Ishikawa (cell line): ENCODE measurements around the gene NUCB1.

Experiments
- CEBPB ChIP-seq: IDR thresholded peaks from 2 replicates; pipeline ENCODE4 v1.6.1; 2012
- CREB1 ChIP-seq: IDR thresholded peaks from 2 replicates; pipeline ENCODE4 v1.6.1; 2012; ENCODE audit warnings: low read depth
- EP300 ChIP-seq: IDR thresholded peaks from 2 replicates; pipeline ENCODE4 v1.6.1; 2012; ENCODE audit warnings: borderline replicate concordance
- NFIC ChIP-seq: IDR thresholded peaks from 2 replicates; pipeline ENCODE4 v1.6.1; 2012
- RAD21 ChIP-seq: IDR thresholded peaks from 2 replicates; pipeline ENCODE4 v1.6.1; 2012; ENCODE audit warnings: low read depth
- TAF1 ChIP-seq: IDR thresholded peaks from 2 replicates; pipeline ENCODE4 v1.6.1; 2012; ENCODE audit warnings: low read depth, mild to moderate bottlenecking
- YY1 ChIP-seq: IDR thresholded peaks from 2 replicates; pipeline ENCODE4 v1.6.1; 2012; ENCODE audit warnings: low read depth
- TF ChIP-seq, protein P1 (sequence below): IDR thresholded peaks from 2 replicates; pipeline ENCODE4 v1.6.1; 2012
- TF ChIP-seq, protein P2 (sequence below): IDR thresholded peaks from 2 replicates; pipeline ENCODE4 v1.6.1; 2012
- TF ChIP-seq, protein P3 (sequence below): IDR thresholded peaks from 2 replicates; pipeline ENCODE4 v1.6.1; 2012; ENCODE audit warnings: low read depth, mild to moderate bottlenecking

DNA sequence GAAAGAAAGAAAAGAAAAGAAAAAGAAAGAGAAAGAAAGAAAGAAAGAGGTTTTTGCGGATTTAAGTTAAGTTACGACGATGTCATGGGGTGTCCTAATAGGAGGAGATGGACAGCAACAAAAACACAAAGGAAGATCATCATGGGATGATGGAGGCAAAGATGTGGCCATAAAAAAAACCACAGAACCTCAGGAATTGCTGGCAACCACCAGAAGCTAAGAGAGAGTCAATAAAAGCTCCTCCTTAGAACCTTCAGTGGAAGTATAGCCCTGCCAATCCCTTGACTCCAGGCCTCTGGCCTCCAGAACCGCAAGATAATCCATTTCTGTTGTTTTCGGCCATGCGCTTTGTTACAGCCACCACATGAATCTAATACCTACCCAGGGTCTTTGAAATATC, 43.2 kb upstream of the NUCB1 start:
- TF ChIP-seq, protein P1, sequence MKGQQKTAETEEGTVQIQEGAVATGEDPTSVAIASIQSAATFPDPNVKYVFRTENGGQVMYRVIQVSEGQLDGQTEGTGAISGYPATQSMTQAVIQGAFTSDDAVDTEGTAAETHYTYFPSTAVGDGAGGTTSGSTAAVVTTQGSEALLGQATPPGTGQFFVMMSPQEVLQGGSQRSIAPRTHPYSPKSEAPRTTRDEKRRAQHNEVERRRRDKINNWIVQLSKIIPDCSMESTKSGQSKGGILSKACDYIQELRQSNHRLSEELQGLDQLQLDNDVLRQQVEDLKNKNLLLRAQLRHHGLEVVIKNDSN = no peak
- TF ChIP-seq, protein P2, sequence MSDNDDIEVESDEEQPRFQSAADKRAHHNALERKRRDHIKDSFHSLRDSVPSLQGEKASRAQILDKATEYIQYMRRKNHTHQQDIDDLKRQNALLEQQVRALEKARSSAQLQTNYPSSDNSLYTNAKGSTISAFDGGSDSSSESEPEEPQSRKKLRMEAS = no peak
- TF ChIP-seq CREB1 = no peak
- TF ChIP-seq CEBPB = no peak
- no peak for TF ChIP-seq TAF1
- no peak for TF ChIP-seq RAD21
- no peak for TF ChIP-seq EP300
- TF ChIP-seq YY1 = no peak
- TF ChIP-seq, protein P3, sequence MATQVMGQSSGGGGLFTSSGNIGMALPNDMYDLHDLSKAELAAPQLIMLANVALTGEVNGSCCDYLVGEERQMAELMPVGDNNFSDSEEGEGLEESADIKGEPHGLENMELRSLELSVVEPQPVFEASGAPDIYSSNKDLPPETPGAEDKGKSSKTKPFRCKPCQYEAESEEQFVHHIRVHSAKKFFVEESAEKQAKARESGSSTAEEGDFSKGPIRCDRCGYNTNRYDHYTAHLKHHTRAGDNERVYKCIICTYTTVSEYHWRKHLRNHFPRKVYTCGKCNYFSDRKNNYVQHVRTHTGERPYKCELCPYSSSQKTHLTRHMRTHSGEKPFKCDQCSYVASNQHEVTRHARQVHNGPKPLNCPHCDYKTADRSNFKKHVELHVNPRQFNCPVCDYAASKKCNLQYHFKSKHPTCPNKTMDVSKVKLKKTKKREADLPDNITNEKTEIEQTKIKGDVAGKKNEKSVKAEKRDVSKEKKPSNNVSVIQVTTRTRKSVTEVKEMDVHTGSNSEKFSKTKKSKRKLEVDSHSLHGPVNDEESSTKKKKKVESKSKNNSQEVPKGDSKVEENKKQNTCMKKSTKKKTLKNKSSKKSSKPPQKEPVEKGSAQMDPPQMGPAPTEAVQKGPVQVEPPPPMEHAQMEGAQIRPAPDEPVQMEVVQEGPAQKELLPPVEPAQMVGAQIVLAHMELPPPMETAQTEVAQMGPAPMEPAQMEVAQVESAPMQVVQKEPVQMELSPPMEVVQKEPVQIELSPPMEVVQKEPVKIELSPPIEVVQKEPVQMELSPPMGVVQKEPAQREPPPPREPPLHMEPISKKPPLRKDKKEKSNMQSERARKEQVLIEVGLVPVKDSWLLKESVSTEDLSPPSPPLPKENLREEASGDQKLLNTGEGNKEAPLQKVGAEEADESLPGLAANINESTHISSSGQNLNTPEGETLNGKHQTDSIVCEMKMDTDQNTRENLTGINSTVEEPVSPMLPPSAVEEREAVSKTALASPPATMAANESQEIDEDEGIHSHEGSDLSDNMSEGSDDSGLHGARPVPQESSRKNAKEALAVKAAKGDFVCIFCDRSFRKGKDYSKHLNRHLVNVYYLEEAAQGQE = no peak
- TF ChIP-seq NFIC = no peak
